Activated CD8-positive, alpha-beta T cell treated with anti-CD3 and anti-CD28 coated beads for 36 hours (primary cell): ENCODE measurements around the gene PLCG2. TPM values are rescaled to one million over a fixed set of nuclear protein-coding genes. Genes with fewer than 3 reads are reported as not detected.

ENCODE experiments used
- ATAC-seq: fragments of 200-7000 bp; cut with Tn5 transposase; one replicate; pipeline ENCODE4 v1.10.0; 2021; ENCODE audit warnings: mild to moderate bottlenecking, moderate library complexity
- CTCF ChIA-PET: fragments of 350-600 bp; sonication (Branson Sonifier 250); formaldehyde crosslinking; loops from one replicate; lab custom pipeline; 2021; ENCODE audit warnings: antibody characterized with exemption; lab: Charles Lee
- POLR2A ChIA-PET: fragments of 350-600 bp; sonication (Branson Sonifier 250); formaldehyde crosslinking; loops from one replicate; lab custom pipeline; 2021; ENCODE audit warnings: antibody characterized with exemption; lab: Charles Lee
- DNase-seq: peaks from one replicate; pipeline ENCODE4 v3.0.0-alpha.2; 2020
- H3K27ac Mint-ChIP-seq: one replicate; pipeline ENCODE4 v1.8.0; 2021; ENCODE audit warnings: mild to moderate bottlenecking, mixed read lengths
- H3K27me3 Mint-ChIP-seq: one replicate; pipeline ENCODE4 v1.8.0; 2021; ENCODE audit warnings: mixed read lengths
- H3K36me3 Mint-ChIP-seq: one replicate; pipeline ENCODE4 v1.8.0; 2021; ENCODE audit warnings: low read depth, mixed read lengths
- H3K4me1 Mint-ChIP-seq: one replicate; pipeline ENCODE4 v1.8.0; 2021; ENCODE audit warnings: low read depth, mixed read lengths
- H3K4me3 Mint-ChIP-seq: one replicate; pipeline ENCODE4 v1.8.0; 2021; ENCODE audit warnings: mild to moderate bottlenecking, moderate library complexity, mixed read lengths
- H3K9me3 Mint-ChIP-seq: one replicate; pipeline ENCODE4 v1.8.0; 2021; ENCODE audit warnings: mixed read lengths
- intact Hi-C: fragments of 100-400 bp; cut with micrococcal nuclease; formaldehyde crosslinking; loops from one replicate; pipeline ENCODE4 v1.10.0; 2022
- total RNA-seq, 2 experiments: library from RNA; stranded (reverse); gene quantifications; one replicate each; pipeline ENCODE4 v1.2.3, GENCODE V29; 2021
- TF ChIP-seq, protein P1 (sequence below): fragments of 200-600 bp; IDR thresholded peaks from one replicate; pipeline ENCODE4 v1.8.0; 2022; ENCODE audit warnings: antibody characterized with exemption, mild to moderate bottlenecking

Gene PLCG2
- total RNA-seq, 2 experiments from 2014 or later = 12.7 to 13.7 TPM

DNA sequence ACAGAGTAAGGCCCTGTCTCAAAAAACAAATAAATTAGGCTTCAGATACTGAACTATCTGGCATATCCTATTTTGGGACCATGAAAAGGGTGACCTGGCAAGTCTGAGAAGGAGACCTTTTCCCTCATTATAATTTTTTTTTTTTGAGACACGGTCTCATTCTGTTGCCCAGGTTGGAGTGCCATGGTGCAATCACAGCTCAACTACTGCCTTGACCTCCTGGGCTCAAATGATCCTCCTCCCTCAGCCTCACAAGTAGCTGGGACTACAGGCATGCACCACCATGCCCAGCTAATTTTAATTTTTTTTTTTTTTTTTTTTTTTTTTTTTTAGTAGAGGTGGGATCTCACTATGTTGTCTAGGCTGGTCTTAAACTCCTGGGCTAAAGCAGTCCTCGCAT is 37.3 kb downstream of the PLCG2 start:
- TF ChIP-seq, protein P1, sequence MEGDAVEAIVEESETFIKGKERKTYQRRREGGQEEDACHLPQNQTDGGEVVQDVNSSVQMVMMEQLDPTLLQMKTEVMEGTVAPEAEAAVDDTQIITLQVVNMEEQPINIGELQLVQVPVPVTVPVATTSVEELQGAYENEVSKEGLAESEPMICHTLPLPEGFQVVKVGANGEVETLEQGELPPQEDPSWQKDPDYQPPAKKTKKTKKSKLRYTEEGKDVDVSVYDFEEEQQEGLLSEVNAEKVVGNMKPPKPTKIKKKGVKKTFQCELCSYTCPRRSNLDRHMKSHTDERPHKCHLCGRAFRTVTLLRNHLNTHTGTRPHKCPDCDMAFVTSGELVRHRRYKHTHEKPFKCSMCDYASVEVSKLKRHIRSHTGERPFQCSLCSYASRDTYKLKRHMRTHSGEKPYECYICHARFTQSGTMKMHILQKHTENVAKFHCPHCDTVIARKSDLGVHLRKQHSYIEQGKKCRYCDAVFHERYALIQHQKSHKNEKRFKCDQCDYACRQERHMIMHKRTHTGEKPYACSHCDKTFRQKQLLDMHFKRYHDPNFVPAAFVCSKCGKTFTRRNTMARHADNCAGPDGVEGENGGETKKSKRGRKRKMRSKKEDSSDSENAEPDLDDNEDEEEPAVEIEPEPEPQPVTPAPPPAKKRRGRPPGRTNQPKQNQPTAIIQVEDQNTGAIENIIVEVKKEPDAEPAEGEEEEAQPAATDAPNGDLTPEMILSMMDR = no peak
- Mint-ChIP-seq H3K36me3 (no peaks in the 10 kb centered on the region), H3K4me3 (no peak overlapping the region), H3K9me3 (no peaks in the 10 kb centered on the region), H3K27ac (no peak overlapping the region), H3K4me1 (peaks cover 10% of the 10 kb centered on the region), H3K27me3 (peaks cover 2% of the 10 kb centered on the region)
- ChIA-PET POLR2A (no interaction called here), CTCF (interaction anchor here (1.2 kb wide), 1 partner anchor 57 kb away, joined by 3 read pairs; no protein-coding TSS in a partner anchor)
- intact Hi-C loops = no loop called here
- no peak for DNase-seq
- no peak for ATAC-seq

DNA sequence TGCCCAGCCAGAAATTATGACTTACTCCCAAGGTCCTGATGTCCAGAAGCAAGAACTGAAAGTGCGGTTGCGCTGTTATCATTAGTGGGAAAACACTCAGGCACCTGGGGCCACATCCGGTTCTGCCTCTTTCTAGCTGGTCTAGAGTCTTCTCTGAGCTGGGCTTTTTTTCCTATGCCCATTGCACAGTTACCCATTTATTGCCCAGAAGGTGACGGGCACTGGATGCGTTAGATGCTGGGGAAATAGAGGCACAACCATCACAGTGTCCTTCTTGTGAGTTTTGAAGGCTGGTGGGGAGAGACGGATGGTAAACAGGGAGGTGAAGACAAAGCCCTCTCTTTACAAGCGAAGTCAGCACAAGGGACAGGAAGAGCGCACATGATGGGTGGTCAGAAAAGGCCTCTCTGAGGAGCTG is 37.7 kb downstream of the PLCG2 start:
- ChIA-PET POLR2A (no interaction called here), CTCF (interaction anchor here (1.2 kb wide), 1 partner anchor 56 kb away, joined by 3 read pairs; no protein-coding TSS in a partner anchor)
- H3K36me3 Mint-ChIP-seq = no peaks in the 10 kb centered on the region
- no peaks in the 10 kb centered on the region for H3K9me3 Mint-ChIP-seq
- TF ChIP-seq, protein P1 = no peak
- no peak for DNase-seq
- peaks cover 10% of the 10 kb centered on the region for H3K4me1 Mint-ChIP-seq
- no peak overlapping the region for H3K4me3 Mint-ChIP-seq
- intact Hi-C loops = no loop called here
- no peak for ATAC-seq
- H3K27ac Mint-ChIP-seq = no peak overlapping the region
- H3K27me3 Mint-ChIP-seq = peaks cover 2% of the 10 kb centered on the region

DNA sequence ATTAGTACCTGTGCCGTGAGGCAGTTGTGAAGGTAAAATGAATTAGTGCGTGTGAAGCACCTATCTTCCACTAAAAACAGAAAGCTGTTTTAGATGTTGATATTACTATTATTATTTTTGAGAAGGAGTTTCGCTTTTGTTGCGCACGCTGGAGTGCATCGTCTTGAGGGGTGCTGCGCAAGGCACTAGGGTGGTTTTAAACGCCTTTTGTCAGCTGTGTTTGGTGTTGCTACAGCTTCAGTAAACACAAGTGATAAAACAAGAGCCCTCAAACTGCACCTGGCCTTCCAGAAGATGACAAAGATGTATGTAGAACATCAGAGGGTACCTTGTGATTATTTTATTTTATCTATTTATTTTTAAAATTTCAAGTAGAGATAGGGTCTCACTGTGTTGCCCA is 38.2 kb downstream of the PLCG2 start:
- CTCF ChIA-PET = interaction anchor here (1.2 kb wide), 1 partner anchor 56 kb away, joined by 3 read pairs; no protein-coding TSS in a partner anchor
- H3K4me1 Mint-ChIP-seq = peaks cover 10% of the 10 kb centered on the region

DNA sequence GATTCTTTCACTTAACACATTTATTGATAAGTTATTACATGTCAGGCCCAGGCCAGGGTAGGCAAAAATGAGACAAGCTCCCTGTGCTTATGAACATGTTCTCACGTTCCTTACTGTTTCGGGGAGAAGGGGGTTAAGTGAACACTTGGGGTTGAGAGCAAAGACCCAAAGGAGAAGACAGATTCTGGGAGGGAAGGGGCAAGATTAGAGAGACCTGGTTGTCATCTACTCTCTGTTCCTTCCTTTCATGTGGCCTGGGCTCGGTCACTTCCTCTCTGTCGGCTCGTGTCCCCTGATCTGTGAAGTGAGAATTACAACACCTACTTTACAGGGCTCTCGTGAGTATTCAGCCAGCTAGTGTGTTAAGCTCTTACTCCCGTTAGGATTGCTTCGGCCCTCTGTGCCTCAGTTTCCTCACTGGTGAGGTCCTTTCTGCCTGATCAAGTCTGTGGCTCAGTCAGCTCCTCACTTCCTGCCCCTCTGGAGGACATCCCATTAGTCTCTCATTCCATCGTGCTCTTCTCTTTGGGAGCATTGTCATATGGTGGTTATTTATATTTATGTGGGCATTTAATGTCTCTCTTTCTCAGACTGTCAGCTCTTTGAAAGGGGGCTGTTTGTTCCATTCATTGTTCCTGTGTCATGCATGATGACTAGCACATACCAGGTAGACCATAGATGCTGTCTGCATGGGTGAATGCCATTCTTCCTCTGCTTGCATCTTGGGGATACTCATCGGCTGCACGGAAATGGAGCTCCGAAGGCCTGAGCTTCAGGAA is 38.9 kb downstream of the PLCG2 start:
- Mint-ChIP-seq H3K4me1 (peaks cover 10% of the 10 kb centered on the region), H3K9me3 (no peaks in the 10 kb centered on the region), H3K27ac (peak overlapping the region; percentile 60), H3K36me3 (no peaks in the 10 kb centered on the region), H3K4me3 (no peak overlapping the region), H3K27me3 (peaks cover 2% of the 10 kb centered on the region)
- intact Hi-C loops = no loop called here
- peak; percentile 47 for DNase-seq
- CTCF ChIA-PET = interaction anchor here (0.8 to 1.3 kb wide), 3 partner anchors 38 to 55 kb away, joined by 3 read pairs; partner anchors contain the start of gene PLCG2
- POLR2A ChIA-PET = no interaction called here
- TF ChIP-seq, protein P1 = no peak
- peak; percentile 77 for ATAC-seq

More for the DNA sequence above, 38.2 kb downstream of the PLCG2 start:
- no peaks in the 10 kb centered on the region for H3K9me3 Mint-ChIP-seq
- TF ChIP-seq, protein P1 = no peak
- intact Hi-C loops = no loop called here
- no peak for ATAC-seq
- no peak overlapping the region for H3K27ac Mint-ChIP-seq
- POLR2A ChIA-PET = no interaction called here
- no peak overlapping the region for H3K4me3 Mint-ChIP-seq
- H3K36me3 Mint-ChIP-seq = no peaks in the 10 kb centered on the region
- DNase-seq = no peak
- H3K27me3 Mint-ChIP-seq = peaks cover 2% of the 10 kb centered on the region

DNA sequence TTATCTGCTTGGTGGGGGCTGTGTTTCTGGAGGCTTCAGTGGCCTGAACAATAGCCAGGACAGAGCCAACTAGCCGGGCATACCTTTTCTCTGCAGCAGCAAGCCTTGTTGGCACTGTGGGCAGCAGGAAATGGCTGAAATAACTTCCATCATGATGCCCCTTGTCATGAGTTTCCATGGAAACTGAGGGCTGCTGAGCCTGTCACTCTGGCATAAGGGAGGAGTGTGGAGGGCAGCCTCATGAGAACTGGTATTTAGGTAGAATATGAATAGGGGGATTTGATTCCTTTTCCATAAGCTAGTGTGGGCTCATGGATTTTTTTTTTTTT is 39.4 kb downstream of the PLCG2 start:
- H3K4me3 Mint-ChIP-seq = no peak overlapping the region
- ATAC-seq (no peak), DNase-seq (no peak)
- H3K36me3 Mint-ChIP-seq = no peaks in the 10 kb centered on the region
- ChIA-PET POLR2A (no interaction called here), CTCF (interaction anchor here (0.8 to 1.3 kb wide), 3 partner anchors 39 to 55 kb away, joined by 3 read pairs; partner anchors contain the start of gene PLCG2)
- H3K27ac Mint-ChIP-seq = no peak overlapping the region
- TF ChIP-seq, protein P1 = no peak
- peaks cover 2% of the 10 kb centered on the region for H3K27me3 Mint-ChIP-seq
- no peaks in the 10 kb centered on the region for H3K9me3 Mint-ChIP-seq
- intact Hi-C loops = no loop called here
- H3K4me1 Mint-ChIP-seq = peaks cover 12% of the 10 kb centered on the region
